ENCODE results near the gene IDH3G. TPM values are rescaled to one million over a fixed set of nuclear protein-coding genes. Genes with fewer than 3 reads are reported as not detected.

Gene IDH3G
- total and polyA plus RNA-seq, 2 of the 8 experiments (the other 6 are each of a cell fraction or from before 2014, with no cell fraction given), result 39.4 to 66.7 TPM

GRCh38 chrX:153801669-153802068 lies 7.5 kb upstream of the IDH3G start (continued):
- TF ChIP-seq EP300 (IDR thresholded peaks at IDR 0.05; ENCODE audit: borderline replicate concordance in 1 of 2, low read depth in 2 of 2, low read length in 2 of 2), result no peak

Data from H1 (cell line).